ENCODE data around the gene CNTN4.
"Not testable (repeated sequence)": the region's sequence is repeated elsewhere in the genome, so short reads cannot be mapped to it uniquely, and the experiment has no call there.

Gene CNTN4

GRCh38 chr3:2098398-2099027 lies at the start of gene CNTN4:
TSS of gene CNTN4 (plus strand) at chr3:2098866.
- no peak for DNase-seq

GRCh38 chr3:2061360-2061759 lies 37.3 kb upstream of the CNTN4 start:
- DNase-seq, result no peak

GRCh38 chr3:2071531-2071930 lies 27.1 kb upstream of the CNTN4 start:
- DNase-seq, result no peak

GRCh38 chr3:2078821-2079220 lies 19.8 kb upstream of the CNTN4 start:
- DNase-seq, result no peak

- no peak for DNase-seq
These were observed 15.7 kb upstream of the CNTN4 start for GRCh38 chr3:2082871-2083480.

- DNase-seq, result not testable (repeated sequence)
These were observed 15.1 kb upstream of the CNTN4 start for GRCh38 chr3:2083558-2083957.

- no peak for DNase-seq
These were observed 8.4 kb upstream of the CNTN4 start for GRCh38 chr3:2090095-2090911.

GRCh38 chr3:2092758-2093157 lies 5.9 kb upstream of the CNTN4 start:
- DNase-seq, result no peak

- DNase-seq, result no peak
These were observed 3.7 kb upstream of the CNTN4 start for GRCh38 chr3:2094941-2095340.

GRCh38 chr3:2096216-2096615 lies 2.5 kb upstream of the CNTN4 start:
- no peak for DNase-seq

GRCh38 chr3:2097641-2098191 lies 950 bp upstream of the CNTN4 start:
- DNase-seq, result no peak

- DNase-seq, result no peak
These were observed 484 bp downstream of the CNTN4 start for GRCh38 chr3:2099028-2099671.

- DNase-seq, result no peak
These were observed 1.1 kb downstream of the CNTN4 start for GRCh38 chr3:2099779-2100191.

GRCh38 chr3:2106438-2106837 lies 7.8 kb downstream of the CNTN4 start:
- no peak for DNase-seq

- no peak for DNase-seq
These were observed 12.0 kb downstream of the CNTN4 start for GRCh38 chr3:2110597-2111117.

GRCh38 chr3:2114617-2115275 lies 16.1 kb downstream of the CNTN4 start:
- no peak for DNase-seq

GRCh38 chr3:2130726-2131125 lies 32.1 kb downstream of the CNTN4 start:
- no peak for DNase-seq

- no peak for DNase-seq
These were observed 34.5 kb downstream of the CNTN4 start for GRCh38 chr3:2133146-2133545.

GRCh38 chr3:2137651-2138050 lies 39.0 kb downstream of the CNTN4 start:
- no peak for DNase-seq

- no peak for DNase-seq
These were observed 42.8 kb downstream of the CNTN4 start for GRCh38 chr3:2141482-2141881.

- DNase-seq, result no peak
These were observed 50.1 kb downstream of the CNTN4 start for GRCh38 chr3:2148561-2149340.

GRCh38 chr3:2153053-2153452 lies 54.4 kb downstream of the CNTN4 start:
- no peak for DNase-seq

All from CD4-positive, alpha-beta T cell treated with Interleukin-1 beta for 1 hour (primary cell).